IPS-18a (cell line): ENCODE results near the gene DBNL.

Experiments used
- H3K27ac ChIP-seq: one replicate; pipeline ENCODE4 v1.5.1; 2013; ENCODE audit warnings: low read length
- H3K27me3 ChIP-seq: one replicate; pipeline ENCODE4 v1.6.1; 2013; ENCODE audit warnings: mild to moderate bottlenecking, low read length; ENCODE audit not compliant: control insufficient read depth, insufficient read depth
- H3K36me3 ChIP-seq: one replicate; pipeline ENCODE4 v1.6.1; 2013; ENCODE audit warnings: low read depth, low read length; ENCODE audit not compliant: control insufficient read depth
- H3K4me1 ChIP-seq: one replicate; pipeline ENCODE4 v1.6.1; 2013; ENCODE audit warnings: low read depth, low read length; ENCODE audit not compliant: control insufficient read depth
- H3K4me3 ChIP-seq: one replicate; pipeline ENCODE4 v1.5.1; 2013; ENCODE audit warnings: low read length
- H3K9ac ChIP-seq: one replicate; pipeline ENCODE4 v1.6.1; 2013; ENCODE audit warnings: mild to moderate bottlenecking, low read length, moderate library complexity
- H3K9me3 ChIP-seq: one replicate; pipeline ENCODE4 v1.6.1; 2013; ENCODE audit warnings: low read depth, low read length; ENCODE audit not compliant: control insufficient read depth

The DBNL gene

GRCh38 chr7:44046321-44047061, 2.0 kb downstream of the DBNL start:
- Histone ChIP-seq H3K4me3 (no peak overlapping the region), H3K27ac (no peak overlapping the region), H3K4me1 (peaks cover 5% of the 10 kb centered on the region), H3K27me3 (peaks cover 11% of the 10 kb centered on the region), H3K9me3 (no peaks in the 10 kb centered on the region), H3K9ac (no peak overlapping the region), H3K36me3 (peaks cover 20% of the 10 kb centered on the region)

DNA sequence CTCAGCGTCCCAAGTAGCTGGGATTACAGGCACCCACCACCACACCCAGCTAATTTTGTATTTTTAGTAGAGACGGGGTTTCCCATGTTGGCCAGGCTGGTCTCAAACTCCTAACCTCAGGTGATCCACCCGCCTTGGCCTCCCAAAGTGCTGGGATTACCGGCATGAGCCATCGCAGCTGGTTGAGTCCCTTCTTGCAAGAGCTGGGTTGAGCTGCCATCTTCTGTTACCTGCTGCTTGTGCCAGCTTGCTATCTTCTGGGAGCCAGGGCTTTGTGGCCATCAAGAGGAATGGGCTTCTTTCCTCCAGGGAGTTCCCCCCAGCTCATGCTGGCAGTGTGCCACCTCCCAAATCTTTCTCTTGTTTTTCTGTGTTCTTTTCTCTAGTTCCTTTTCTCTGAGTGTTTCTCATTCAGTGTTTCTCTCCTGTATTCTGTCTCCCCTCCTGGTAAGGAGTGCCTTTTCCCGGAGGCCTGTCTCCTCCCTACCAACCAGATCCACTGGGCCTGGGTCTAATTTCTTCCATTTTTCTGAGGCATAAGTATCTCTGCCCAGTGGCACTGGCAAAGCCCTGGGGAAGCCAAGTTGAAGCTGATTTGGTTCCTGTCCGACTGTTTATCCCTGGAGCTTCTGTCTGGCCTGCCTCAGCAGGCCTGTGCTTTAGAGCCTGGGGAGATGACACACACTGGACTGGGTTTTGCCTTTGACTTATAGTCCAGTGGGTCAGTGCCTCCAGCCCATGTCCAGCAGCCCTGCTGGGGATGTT, 3.7 kb downstream of the DBNL start:
- Histone ChIP-seq H3K36me3 (peaks cover 28% of the 10 kb centered on the region), H3K4me3 (no peak overlapping the region), H3K9me3 (no peaks in the 10 kb centered on the region), H3K27ac (no peak overlapping the region), H3K9ac (no peak overlapping the region), H3K4me1 (peaks cover 5% of the 10 kb centered on the region), H3K27me3 (no peaks in the 10 kb centered on the region)

DNA sequence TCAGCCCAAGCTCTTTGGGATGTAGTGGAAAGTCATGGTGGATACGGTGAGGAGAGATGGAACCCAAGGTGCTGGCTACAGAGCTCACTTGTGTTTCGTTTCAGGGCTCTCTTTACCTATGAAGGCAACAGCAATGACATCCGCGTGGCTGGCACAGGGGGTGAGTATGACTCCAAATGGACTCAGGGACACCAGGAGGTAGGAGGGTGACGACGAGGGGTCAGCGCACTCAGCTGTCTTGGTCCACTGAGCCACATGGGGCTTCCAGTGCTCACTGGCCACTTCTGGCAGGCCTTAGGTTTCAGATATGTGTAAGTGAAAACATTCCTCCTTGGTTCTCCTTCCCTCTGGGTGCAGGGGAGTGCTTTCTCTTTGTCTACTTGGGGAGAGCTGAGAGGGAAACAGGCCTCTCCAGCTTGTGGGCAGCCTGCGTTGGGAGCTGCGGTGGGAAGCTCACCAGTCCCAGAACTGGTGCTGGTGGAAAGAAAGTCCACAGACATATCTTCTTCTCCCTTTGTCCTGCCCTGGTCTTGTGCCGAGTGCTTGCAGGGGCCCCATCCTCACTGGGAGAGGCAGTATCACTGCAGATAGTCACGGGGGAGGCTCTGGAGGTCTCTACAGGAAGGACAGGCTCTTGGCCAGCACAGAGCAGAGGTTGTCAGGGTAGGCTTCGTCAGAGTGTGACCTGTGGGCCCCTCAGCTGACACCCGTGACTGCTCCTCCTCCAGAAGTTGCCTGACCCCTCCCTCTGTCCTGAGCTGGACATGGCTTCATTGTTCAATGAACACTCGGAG, 5.8 kb downstream of the DBNL start:
- H3K36me3 ChIP-seq = peaks cover 28% of the 10 kb centered on the region
- peaks cover 3% of the 10 kb centered on the region for H3K4me1 ChIP-seq
- H3K27me3 ChIP-seq = no peaks in the 10 kb centered on the region
- no peaks in the 10 kb centered on the region for H3K9me3 ChIP-seq
- no peak overlapping the region for H3K4me3 ChIP-seq
- H3K27ac ChIP-seq = no peak overlapping the region
- H3K9ac ChIP-seq = no peak overlapping the region

DNA sequence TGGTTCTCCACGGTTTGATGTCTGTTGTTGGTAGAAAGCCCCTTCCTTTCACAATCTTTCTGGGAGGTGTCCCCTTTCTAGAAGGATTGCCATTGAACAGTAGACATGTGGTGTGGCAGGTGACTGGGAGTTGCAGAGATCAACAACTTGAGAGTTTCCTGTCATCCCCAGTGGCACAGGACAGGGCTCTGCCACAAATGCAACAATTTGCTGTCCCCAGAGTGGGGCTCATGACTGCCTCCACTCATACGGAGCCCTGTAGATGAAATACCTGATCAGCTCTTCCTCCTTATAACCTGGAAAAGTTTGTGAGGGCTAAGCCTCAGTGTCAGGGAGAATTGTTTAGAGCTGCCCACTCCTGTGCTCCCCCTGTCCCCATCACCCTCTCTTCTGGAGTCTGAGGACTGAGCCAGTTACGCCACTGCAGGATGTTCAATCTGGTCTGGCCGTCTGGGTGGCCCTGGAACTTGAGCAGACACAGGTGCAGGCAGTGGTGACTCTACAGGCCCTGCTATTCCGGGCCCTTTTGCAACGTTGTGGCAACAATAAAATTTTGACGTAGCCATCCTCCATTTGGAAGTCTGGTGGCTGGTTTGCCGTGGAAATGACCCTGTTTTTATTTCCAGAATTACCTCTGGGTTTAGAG, 6.5 kb downstream of the DBNL start:
- Histone ChIP-seq H3K4me3 (no peak overlapping the region), H3K9me3 (no peaks in the 10 kb centered on the region), H3K27ac (no peak overlapping the region), H3K36me3 (peaks cover 28% of the 10 kb centered on the region), H3K9ac (no peak overlapping the region), H3K4me1 (no peaks in the 10 kb centered on the region), H3K27me3 (no peaks in the 10 kb centered on the region)

GRCh38 chr7:44051611-44052220, 7.2 kb downstream of the DBNL start:
- Histone ChIP-seq H3K9ac (no peak overlapping the region), H3K4me1 (no peaks in the 10 kb centered on the region), H3K36me3 (peaks cover 24% of the 10 kb centered on the region), H3K4me3 (no peak overlapping the region), H3K27me3 (no peaks in the 10 kb centered on the region), H3K27ac (no peak overlapping the region), H3K9me3 (no peaks in the 10 kb centered on the region)

- Histone ChIP-seq H3K27ac (no peak overlapping the region), H3K4me1 (no peaks in the 10 kb centered on the region), H3K27me3 (no peaks in the 10 kb centered on the region), H3K9me3 (no peaks in the 10 kb centered on the region), H3K9ac (no peak overlapping the region), H3K36me3 (peaks cover 35% of the 10 kb centered on the region), H3K4me3 (no peak overlapping the region)
Observed at GRCh38 chr7:44052771-44053365, 8.4 kb downstream of the DBNL start.

DNA sequence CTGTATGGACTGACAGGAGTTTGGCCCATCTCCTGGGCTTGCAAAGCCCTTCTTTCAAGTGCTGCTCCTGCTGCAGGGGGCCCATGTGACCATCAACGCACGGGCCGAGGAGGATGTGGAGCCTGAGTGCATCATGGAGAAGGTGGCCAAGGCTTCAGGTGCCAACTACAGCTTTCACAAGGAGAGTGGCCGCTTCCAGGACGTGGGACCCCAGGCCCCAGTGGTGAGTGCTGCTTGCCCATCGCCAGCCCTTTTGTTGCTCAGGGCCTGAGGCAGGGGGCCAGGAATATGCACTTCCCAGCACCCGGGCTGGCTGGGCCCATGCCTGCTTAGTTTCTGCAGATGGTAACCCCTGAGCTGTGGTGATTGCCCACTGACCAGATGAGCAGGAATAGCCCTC, 12.2 kb downstream of the DBNL start:
- Histone ChIP-seq H3K4me3 (no peak overlapping the region), H3K4me1 (no peaks in the 10 kb centered on the region), H3K27ac (no peak overlapping the region), H3K9ac (no peak overlapping the region), H3K36me3 (peaks cover 39% of the 10 kb centered on the region), H3K27me3 (no peaks in the 10 kb centered on the region), H3K9me3 (no peaks in the 10 kb centered on the region)

DNA sequence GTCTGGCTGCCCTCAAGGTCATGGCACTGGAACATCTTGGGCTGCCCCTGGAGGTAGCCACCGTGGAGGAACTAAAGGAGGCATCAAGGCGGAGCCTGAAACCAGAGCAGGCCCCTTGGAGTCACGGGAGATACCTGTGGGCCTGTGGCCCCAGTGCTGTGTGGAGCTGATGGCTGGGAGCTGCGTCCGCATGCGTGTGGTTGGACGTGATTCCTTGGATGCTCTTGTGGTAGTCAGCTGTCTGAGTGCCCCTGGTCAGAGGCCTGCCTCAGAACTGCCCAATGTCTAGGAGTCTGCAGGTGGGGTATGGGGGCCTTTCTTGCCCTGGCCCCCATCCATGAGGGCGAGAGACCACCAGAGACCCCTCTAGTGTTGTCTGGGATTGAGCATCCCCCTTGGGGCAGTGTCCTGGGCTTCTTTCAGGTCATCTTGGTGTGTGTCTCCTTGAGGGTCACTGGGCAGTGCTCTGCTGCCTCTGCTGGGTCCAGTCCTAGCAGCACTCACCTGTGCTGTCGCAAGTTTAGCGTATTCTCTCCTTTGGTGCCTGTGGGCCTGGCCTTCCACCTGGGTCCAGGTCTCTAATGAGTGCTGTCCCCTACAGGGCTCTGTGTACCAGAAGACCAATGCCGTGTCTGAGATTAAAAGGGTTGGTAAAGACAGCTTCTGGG, 12.8 kb downstream of the DBNL start:
- H3K4me1 ChIP-seq = no peaks in the 10 kb centered on the region
- no peak overlapping the region for H3K9ac ChIP-seq
- H3K36me3 ChIP-seq = peaks cover 36% of the 10 kb centered on the region
- no peak overlapping the region for H3K27ac ChIP-seq
- no peaks in the 10 kb centered on the region for H3K9me3 ChIP-seq
- H3K4me3 ChIP-seq = no peak overlapping the region
- no peaks in the 10 kb centered on the region for H3K27me3 ChIP-seq

GRCh38 chr7:44057849-44058758, 13.6 kb downstream of the DBNL start:
- Histone ChIP-seq H3K4me3 (no peak overlapping the region), H3K27ac (no peak overlapping the region), H3K36me3 (peaks cover 34% of the 10 kb centered on the region), H3K9ac (no peak overlapping the region), H3K4me1 (no peaks in the 10 kb centered on the region), H3K27me3 (no peaks in the 10 kb centered on the region), H3K9me3 (no peaks in the 10 kb centered on the region)
